HCT116 (cell line): Measurements from ENCODE around the gene PGD. TPM values are rescaled to one million over a fixed set of nuclear protein-coding genes. Genes with fewer than 3 reads are reported as not detected.

ENCODE experiments used
- ATAC-seq: fragments of 200-7000 bp; cut with Tn5 transposase; 2 replicates; pipeline ENCODE4 v1.9.1; 2020; ENCODE audit warnings: mild to moderate bottlenecking, moderate library complexity
- BruUV-seq: library from RNA; stranded (reverse); fragments of 400-500 nt; replicated peaks from 2 replicates; lab custom pipeline; 2021; lab: Mats Ljungman, UMichigan
- CTCF ChIA-PET: fragments of 300-600 bp; sonication (Branson Sonifier 250); formaldehyde crosslinking; loops from one replicate; lab custom pipeline; 2021; ENCODE audit warnings: antibody characterized with exemption; lab: Charles Lee
- POLR2A ChIA-PET: fragments of 300-600, 350-600 bp; sonication (Branson Sonifier 250); formaldehyde crosslinking; loops from one replicate; lab custom pipeline; 2021; ENCODE audit warnings: antibody characterized with exemption; lab: Charles Lee
- RAD21 ChIA-PET, 2 experiments: fragments of 300-600 bp; sonication (Branson Sonifier 250); formaldehyde crosslinking; loops; one replicate each; lab custom pipeline; 2023; ENCODE audit warnings: low total read pairs in 2 of 2; ENCODE audit not compliant: uncharacterized antibody in 2 of 2, unreplicated experiment in 2 of 2, low non-redundant PET in 1 of 2; lab: Charles Lee
- DNase-seq: peaks from one replicate; pipeline ENCODE4 v3.0.0-alpha.2; 2010; ENCODE audit warnings: low read depth, low spot score
- H2AFZ ChIP-seq: fragments of 200-600 bp; shearing (Covaris generic), sonication (generic); 2 replicates; pipeline ENCODE4 v1.6.1; 2017; ENCODE audit warnings: low read depth, mixed run types, mixed read lengths, antibody characterized with exemption, low read length; ENCODE audit not compliant: poor library complexity, severe bottlenecking
- H3K27ac ChIP-seq: 2 replicates; pipeline ENCODE4 v1.5.1; 2012; ENCODE audit warnings: low read depth, low read length
- H3K27me3 ChIP-seq: fragments of 200-600 bp; sonication (generic); 2 replicates; pipeline ENCODE4 v1.6.1; 2016; ENCODE audit warnings: mixed run types, low read length, mixed read lengths; ENCODE audit not compliant: insufficient read depth
- H3K36me3 ChIP-seq, 2 experiments: fragments of 200-500 bp in 1 of 2; fragments of 200-600 bp in 1 of 2; sonication (Bioruptor generic) in 1 of 2; sonication (generic) in 1 of 2; 2 replicates each; pipeline versions ENCODE4 v1.5.1 to v1.6.1; 2014 to 2016; ENCODE audit warnings: low read length in 2 of 2, inconsistent platforms in 1 of 2, mixed read lengths in 1 of 2, mixed run types in 1 of 2; ENCODE audit not compliant: insufficient read depth in 2 of 2, control insufficient read depth in 1 of 2
- H3K4me1 ChIP-seq, 2 experiments: fragments of 200-600 bp in 1 of 2; sonication (generic) in 1 of 2; 2 replicates each; pipeline versions ENCODE4 v1.5.1 to v1.6.1; 2012 to 2017; ENCODE audit warnings: low read length in 2 of 2, inconsistent platforms in 1 of 2, mild to moderate bottlenecking in 1 of 2, mixed read lengths in 1 of 2, mixed run types in 1 of 2, moderate library complexity in 1 of 2; ENCODE audit not compliant: insufficient read depth in 2 of 2, control insufficient read depth in 1 of 2
- H3K4me2 ChIP-seq: fragments of 200-600 bp; sonication (generic); 2 replicates; pipeline ENCODE4 v1.6.1; 2017; ENCODE audit warnings: mixed run types, low read length, mixed read lengths
- H3K4me3 ChIP-seq, 2 experiments: fragments of 200-600 bp in 1 of 2; sonication (generic) in 1 of 2; replicated peaks in 1 of 2; 2 replicates each; pipeline ENCODE4 v1.5.1; 2011 to 2016; ENCODE audit warnings: low read length in 2 of 2, control low read depth in 1 of 2, low read depth in 1 of 2, mild to moderate bottlenecking in 1 of 2, mixed read lengths in 1 of 2, mixed run types in 1 of 2
- H3K79me2 ChIP-seq: fragments of 200-600 bp; sonication (generic); 2 replicates; pipeline ENCODE4 v1.6.1; 2017; ENCODE audit warnings: mild to moderate bottlenecking, mixed run types, low read length, moderate library complexity, mixed read lengths; ENCODE audit not compliant: insufficient read depth
- H3K9ac ChIP-seq: fragments of 200-600 bp; sonication (generic); 2 replicates; pipeline ENCODE4 v1.6.1; 2016; ENCODE audit warnings: low read length, mixed read lengths
- H3K9me2 ChIP-seq: fragments of 200-600 bp; sonication (generic), shearing (Covaris generic); 2 replicates; pipeline ENCODE4 v1.6.1; 2017; ENCODE audit warnings: mixed run types, mild to moderate bottlenecking, moderate library complexity; ENCODE audit not compliant: insufficient read depth
- H3K9me3 ChIP-seq, 2 experiments: fragments of 200-500 bp in 1 of 2; fragments of 200-600 bp in 1 of 2; sonication (Bioruptor generic) in 1 of 2; sonication (generic) in 1 of 2; 2 replicates each; pipeline ENCODE4 v1.6.1; 2014 to 2017; ENCODE audit warnings: low read length in 2 of 2, mixed read lengths in 2 of 2, inconsistent platforms in 1 of 2, low read depth in 1 of 2, mild to moderate bottlenecking in 1 of 2, mixed run types in 1 of 2, moderate library complexity in 1 of 2; ENCODE audit not compliant: control insufficient read depth in 1 of 2, insufficient read depth in 1 of 2
- H4K20me1 ChIP-seq: fragments of 200-600 bp; sonication (generic), shearing (Covaris generic); 2 replicates; pipeline ENCODE4 v1.6.1; 2017; ENCODE audit warnings: mixed run types, mild to moderate bottlenecking, moderate library complexity; ENCODE audit not compliant: insufficient read depth
- FOSL1 ChIP-seq: IDR thresholded peaks from 2 replicates; pipeline ENCODE4 v1.6.1; 2012; ENCODE audit warnings: low read depth
- POLR2A ChIP-seq: IDR thresholded peaks from 2 replicates; pipeline ENCODE4 v1.7.0; 2011; ENCODE audit warnings: borderline replicate concordance; ENCODE audit not compliant: insufficient read depth, insufficient read length; ENCODE audit errors: extremely low read depth
- POLR2AphosphoS5 ChIP-seq: IDR thresholded peaks from 2 replicates; pipeline ENCODE4 v1.6.1; 2011; ENCODE audit warnings: mild to moderate bottlenecking, low read depth, low read length, moderate library complexity
- SIN3A ChIP-seq: IDR thresholded peaks from 2 replicates; pipeline ENCODE4 v1.6.1; 2012; ENCODE audit warnings: low read depth
- SRF ChIP-seq: IDR thresholded peaks from 2 replicates; pipeline ENCODE4 v1.6.1; 2012; ENCODE audit warnings: low read depth
- TCF7L2 ChIP-seq: IDR thresholded peaks from 2 replicates; pipeline ENCODE4 v1.7.0; 2011; ENCODE audit warnings: borderline replicate concordance, inconsistent platforms; ENCODE audit not compliant: insufficient read depth, insufficient read length; ENCODE audit errors: extremely low read depth
- YY1 ChIP-seq: IDR thresholded peaks from 2 replicates; pipeline ENCODE4 v1.6.1; 2011; ENCODE audit warnings: low read length, low read depth, moderate library complexity, mild to moderate bottlenecking; ENCODE audit not compliant: insufficient replicate concordance; ENCODE audit errors: extremely low read depth
- ZFX ChIP-seq: fragments of 450-650 bp; IDR thresholded peaks from 2 replicates; pipeline ENCODE4 v1.6.1; 2017
- ZNF274 ChIP-seq: fragments of 200-500 bp; sonication (Bioruptor generic); IDR thresholded peaks from 2 replicates; pipeline ENCODE4 v1.6.1; 2014; ENCODE audit warnings: mild to moderate bottlenecking, low read depth, low read length, inconsistent platforms
- intact Hi-C: fragments of 100-400 bp; cut with micrococcal nuclease; formaldehyde crosslinking; loops from 2 replicates; pipeline ENCODE4 v1.10.0; 2022
- total RNA-seq: library from RNA; stranded (reverse); gene quantifications from one replicate; pipeline ENCODE4 v1.2.1, GENCODE V29; 2021; ENCODE audit not compliant: unreplicated experiment
- TF ChIP-seq, protein P1 (sequence below): IDR thresholded peaks from 2 replicates; pipeline ENCODE4 v1.6.1; 2012
- TF ChIP-seq, protein P2 (sequence below): IDR thresholded peaks from 2 replicates; pipeline ENCODE4 v1.6.1; 2012; ENCODE audit warnings: low read depth
- TF ChIP-seq, protein P3 (sequence below): IDR thresholded peaks from 2 replicates; pipeline ENCODE4 v1.6.1; 2012

Gene PGD
- total RNA-seq, 1 experiment from 2014 or later, result 144 TPM

DNA sequence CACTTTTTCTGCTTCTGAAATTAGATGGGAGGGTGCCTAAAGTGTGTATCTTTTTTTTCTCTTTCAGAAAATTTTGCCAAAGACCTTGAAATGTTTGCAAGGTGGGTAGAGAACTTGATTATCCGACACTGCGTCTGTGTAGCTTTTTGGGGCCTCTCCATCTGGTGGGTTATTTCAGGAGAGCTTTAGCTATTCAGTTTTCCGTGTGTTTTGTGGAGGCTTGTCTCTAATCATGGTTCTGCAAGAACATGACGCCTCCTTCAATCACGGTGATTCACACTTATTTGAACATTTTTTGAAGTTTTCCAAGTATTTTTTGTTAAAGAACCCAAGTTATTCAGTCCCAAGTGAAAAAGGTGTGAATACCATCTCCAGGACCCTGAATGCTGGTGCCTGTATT is 35.7 kb downstream of the PGD start:
- DNase-seq (no peak), ATAC-seq (no peak)
- BruUV-seq, result no TSS peak
- TF ChIP-seq, protein P1, sequence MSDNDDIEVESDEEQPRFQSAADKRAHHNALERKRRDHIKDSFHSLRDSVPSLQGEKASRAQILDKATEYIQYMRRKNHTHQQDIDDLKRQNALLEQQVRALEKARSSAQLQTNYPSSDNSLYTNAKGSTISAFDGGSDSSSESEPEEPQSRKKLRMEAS, result no peak
- TF ChIP-seq ZFX (no peak), YY1 (no peak), POLR2A (no peak), FOSL1 (no peak), ZNF274 (no peak), TCF7L2 (no peak), SRF (no peak), POLR2AphosphoS5 (no peak), SIN3A (no peak)
- TF ChIP-seq, protein P2, sequence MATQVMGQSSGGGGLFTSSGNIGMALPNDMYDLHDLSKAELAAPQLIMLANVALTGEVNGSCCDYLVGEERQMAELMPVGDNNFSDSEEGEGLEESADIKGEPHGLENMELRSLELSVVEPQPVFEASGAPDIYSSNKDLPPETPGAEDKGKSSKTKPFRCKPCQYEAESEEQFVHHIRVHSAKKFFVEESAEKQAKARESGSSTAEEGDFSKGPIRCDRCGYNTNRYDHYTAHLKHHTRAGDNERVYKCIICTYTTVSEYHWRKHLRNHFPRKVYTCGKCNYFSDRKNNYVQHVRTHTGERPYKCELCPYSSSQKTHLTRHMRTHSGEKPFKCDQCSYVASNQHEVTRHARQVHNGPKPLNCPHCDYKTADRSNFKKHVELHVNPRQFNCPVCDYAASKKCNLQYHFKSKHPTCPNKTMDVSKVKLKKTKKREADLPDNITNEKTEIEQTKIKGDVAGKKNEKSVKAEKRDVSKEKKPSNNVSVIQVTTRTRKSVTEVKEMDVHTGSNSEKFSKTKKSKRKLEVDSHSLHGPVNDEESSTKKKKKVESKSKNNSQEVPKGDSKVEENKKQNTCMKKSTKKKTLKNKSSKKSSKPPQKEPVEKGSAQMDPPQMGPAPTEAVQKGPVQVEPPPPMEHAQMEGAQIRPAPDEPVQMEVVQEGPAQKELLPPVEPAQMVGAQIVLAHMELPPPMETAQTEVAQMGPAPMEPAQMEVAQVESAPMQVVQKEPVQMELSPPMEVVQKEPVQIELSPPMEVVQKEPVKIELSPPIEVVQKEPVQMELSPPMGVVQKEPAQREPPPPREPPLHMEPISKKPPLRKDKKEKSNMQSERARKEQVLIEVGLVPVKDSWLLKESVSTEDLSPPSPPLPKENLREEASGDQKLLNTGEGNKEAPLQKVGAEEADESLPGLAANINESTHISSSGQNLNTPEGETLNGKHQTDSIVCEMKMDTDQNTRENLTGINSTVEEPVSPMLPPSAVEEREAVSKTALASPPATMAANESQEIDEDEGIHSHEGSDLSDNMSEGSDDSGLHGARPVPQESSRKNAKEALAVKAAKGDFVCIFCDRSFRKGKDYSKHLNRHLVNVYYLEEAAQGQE, result no peak
- TF ChIP-seq, protein P3, sequence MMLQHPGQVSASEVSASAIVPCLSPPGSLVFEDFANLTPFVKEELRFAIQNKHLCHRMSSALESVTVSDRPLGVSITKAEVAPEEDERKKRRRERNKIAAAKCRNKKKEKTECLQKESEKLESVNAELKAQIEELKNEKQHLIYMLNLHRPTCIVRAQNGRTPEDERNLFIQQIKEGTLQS, result no peak
- ChIA-PET CTCF (no interaction called here), POLR2A (no interaction called here), RAD21 (no interaction called here)
- Histone ChIP-seq H3K9me3 (no peaks in the 10 kb centered on the region), H3K9ac (no peak overlapping the region), H3K27me3 (no peaks in the 10 kb centered on the region), H3K4me1 (peaks cover 2 to 18% of the 10 kb centered on the region in 2 experiments; a peak in 3 of 4 replicates), H3K27ac (no peak overlapping the region), H3K4me3 (no peak overlapping the region), H3K79me2 (peaks cover 8% of the 10 kb centered on the region; the same call in 1 of the 2 replicates), H2AFZ (no peak overlapping the region), H4K20me1 (no peaks in the 10 kb centered on the region), H3K4me2 (no peak overlapping the region), H3K9me2 (no peaks in the 10 kb centered on the region), H3K36me3 (no peaks in the 10 kb centered on the region)
- intact Hi-C loops, result no loop called here
